Liver (tissue), 9 donors: ENCODE measurements around the gene MFSD6. TPM values are rescaled to one million over a fixed set of nuclear protein-coding genes. Genes with fewer than 3 reads are reported as not detected.

ENCODE experiments used
- DNase-seq: peaks from one replicate; pipeline ENCODE4 v3.0.0-alpha.2; 2017; ENCODE audit warnings: low spot score
- H3K27ac ChIP-seq, 2 donors: one replicate each; pipeline ENCODE4 v1.7.0; 2013; ENCODE audit warnings: inconsistent platforms in 2 of 2, low read length in 2 of 2, control low read depth in 1 of 2, low read depth in 1 of 2, mild to moderate bottlenecking in 1 of 2
- H3K27me3 ChIP-seq, 4 donors: one replicate each; pipeline versions ENCODE4 v1.6.1 to v1.7.0; 2013; ENCODE audit warnings: low read length in 3 of 4, inconsistent platforms in 1 of 4, mild to moderate bottlenecking in 1 of 4, moderate library complexity in 1 of 4; ENCODE audit not compliant: control insufficient read depth in 4 of 4, insufficient read depth in 4 of 4
- H3K36me3 ChIP-seq, 4 donors: one replicate each; pipeline versions ENCODE4 v1.6.1 to v1.7.0; 2013; ENCODE audit warnings: low read length in 3 of 4, mild to moderate bottlenecking in 3 of 4, low read depth in 1 of 4, moderate library complexity in 1 of 4; ENCODE audit not compliant: control insufficient read depth in 4 of 4, insufficient read depth in 3 of 4
- H3K4me1 ChIP-seq, 4 donors: one replicate each; pipeline versions ENCODE4 v1.6.1 to v1.7.0; 2013; ENCODE audit warnings: low read length in 3 of 4, mild to moderate bottlenecking in 3 of 4, moderate library complexity in 1 of 4; ENCODE audit not compliant: control insufficient read depth in 4 of 4, insufficient read depth in 4 of 4
- H3K4me3 ChIP-seq, 3 donors: one replicate each; pipeline versions ENCODE4 v1.6.1 to v1.7.0; 2013; ENCODE audit warnings: low read length in 3 of 3, control low read depth in 1 of 3, low read depth in 1 of 3, mild to moderate bottlenecking in 1 of 3
- H3K9ac ChIP-seq, 2 donors: one replicate each; pipeline ENCODE4 v1.7.0; 2013; ENCODE audit warnings: low read length in 2 of 2, mild to moderate bottlenecking in 2 of 2, moderate library complexity in 2 of 2, control low read depth in 1 of 2, low read depth in 1 of 2
- H3K9me3 ChIP-seq, 4 donors: one replicate each; pipeline versions ENCODE4 v1.6.1 to v1.7.0; 2013; ENCODE audit warnings: low read length in 3 of 4; ENCODE audit not compliant: control insufficient read depth in 4 of 4
- CTCF ChIP-seq: fragments of 150-350 bp; IDR thresholded peaks from 2 replicates; pipeline ENCODE4 v1.5.1; 2017; ENCODE audit warnings: improper control_type of control experiment, low read depth, low read length; ENCODE audit not compliant: missing input control
- EGR1 ChIP-seq, 2 donors: IDR thresholded peaks; 2 replicates each; pipeline ENCODE4 v1.6.1; 2016 to 2018; ENCODE audit warnings: antibody characterized with exemption in 2 of 2, low read depth in 2 of 2
- FOXA1 ChIP-seq: IDR thresholded peaks from 2 replicates; pipeline ENCODE4 v1.6.1; 2016; ENCODE audit warnings: antibody characterized with exemption
- FOXA2 ChIP-seq: IDR thresholded peaks from 2 replicates; pipeline ENCODE4 v1.6.1; 2016; ENCODE audit warnings: antibody characterized with exemption
- GABPA ChIP-seq, 2 donors: IDR thresholded peaks in 1 of 2; conservative IDR thresholded peaks in 1 of 2; 2 replicates each; pipeline ENCODE4 v1.6.1; 2016; ENCODE audit warnings: antibody characterized with exemption in 2 of 2, mild to moderate bottlenecking in 1 of 2, moderate library complexity in 1 of 2
- HNF4A ChIP-seq, 2 donors: conservative IDR thresholded peaks; 2 replicates each; pipeline ENCODE4 v1.6.1; 2016; ENCODE audit warnings: antibody characterized with exemption in 2 of 2, mild to moderate bottlenecking in 2 of 2
- HNF4G ChIP-seq: IDR thresholded peaks from 2 replicates; pipeline ENCODE4 v1.6.1; 2016; ENCODE audit warnings: antibody characterized with exemption
- JUND ChIP-seq, 2 donors: IDR thresholded peaks; 2 replicates each; pipeline ENCODE4 v1.6.1; 2016; ENCODE audit warnings: antibody characterized with exemption in 2 of 2
- NR2F2 ChIP-seq: IDR thresholded peaks from 2 replicates; pipeline ENCODE4 v1.6.1; 2016; ENCODE audit warnings: antibody characterized with exemption
- RAD21 ChIP-seq, 2 donors: IDR thresholded peaks; 2 replicates each; pipeline ENCODE4 v1.6.1; 2016; ENCODE audit warnings: antibody characterized with exemption in 2 of 2, mild to moderate bottlenecking in 2 of 2
- RXRA ChIP-seq, 2 donors: IDR thresholded peaks; 2 replicates each; pipeline ENCODE4 v1.6.1; 2017 to 2018; ENCODE audit warnings: antibody characterized with exemption in 2 of 2, mild to moderate bottlenecking in 1 of 2
- SP1 ChIP-seq: IDR thresholded peaks from 2 replicates; pipeline ENCODE4 v1.6.1; 2018; ENCODE audit warnings: antibody characterized with exemption, mild to moderate bottlenecking
- TAF1 ChIP-seq: conservative IDR thresholded peaks from 2 replicates; pipeline ENCODE4 v1.6.1; 2016; ENCODE audit warnings: antibody characterized with exemption, mild to moderate bottlenecking
- YY1 ChIP-seq: IDR thresholded peaks from 2 replicates; pipeline ENCODE4 v1.6.1; 2016; ENCODE audit warnings: antibody characterized with exemption, mild to moderate bottlenecking
- WGBS: extraction: QIAGEN DNeasy Blood & Tissue Kit; methylation state at CpG from one replicate; pipeline ENCODE4 v1.1.7; 2013; 5-methylcytosine and 5-hydroxymethylcytosine counted together
- polyA plus RNA-seq, 2 donors: library from polyadenylated mRNA; stranded (reverse) in 1 of 2; unstranded in 1 of 2; fragments of 200-250 nt in 1 of 2; fragments of >200 nt in 1 of 2; fragmentation: Nextera tagmentation in 1 of 2; extraction: Ambion mirVana in 1 of 2; gene quantifications; one replicate each; pipeline versions ENCODE4 v1.2.1 to v1.2.3, GENCODE V29; 2013 to 2015
- total RNA-seq, 2 donors: library from RNA; depleted of rRNA; stranded (reverse); fragments of >200 nt; gene quantifications; one replicate each; pipeline ENCODE4 v1.2.3, GENCODE V29; 2014
- TF ChIP-seq, protein P1 (sequence below): IDR thresholded peaks from 2 replicates; pipeline ENCODE4 v1.6.1; 2016; ENCODE audit warnings: antibody characterized with exemption
- TF ChIP-seq, protein P2 (sequence below): IDR thresholded peaks from 2 replicates; pipeline ENCODE4 v1.6.1; 2016; ENCODE audit warnings: antibody characterized with exemption, mild to moderate bottlenecking
- TF ChIP-seq, protein P3 (sequence below): IDR thresholded peaks from 2 replicates; pipeline ENCODE4 v1.6.1; 2016; ENCODE audit warnings: antibody characterized with exemption
- donor health status: healthy.
- donor health status: healthy.
- donor health status: healthy.
- donor health status: healthy.
- donor health status: healthy.

Gene MFSD6
- total and polyA plus RNA-seq, 4 donors, result 0.83 to 9.5 (median 2.4) TPM

DNA sequence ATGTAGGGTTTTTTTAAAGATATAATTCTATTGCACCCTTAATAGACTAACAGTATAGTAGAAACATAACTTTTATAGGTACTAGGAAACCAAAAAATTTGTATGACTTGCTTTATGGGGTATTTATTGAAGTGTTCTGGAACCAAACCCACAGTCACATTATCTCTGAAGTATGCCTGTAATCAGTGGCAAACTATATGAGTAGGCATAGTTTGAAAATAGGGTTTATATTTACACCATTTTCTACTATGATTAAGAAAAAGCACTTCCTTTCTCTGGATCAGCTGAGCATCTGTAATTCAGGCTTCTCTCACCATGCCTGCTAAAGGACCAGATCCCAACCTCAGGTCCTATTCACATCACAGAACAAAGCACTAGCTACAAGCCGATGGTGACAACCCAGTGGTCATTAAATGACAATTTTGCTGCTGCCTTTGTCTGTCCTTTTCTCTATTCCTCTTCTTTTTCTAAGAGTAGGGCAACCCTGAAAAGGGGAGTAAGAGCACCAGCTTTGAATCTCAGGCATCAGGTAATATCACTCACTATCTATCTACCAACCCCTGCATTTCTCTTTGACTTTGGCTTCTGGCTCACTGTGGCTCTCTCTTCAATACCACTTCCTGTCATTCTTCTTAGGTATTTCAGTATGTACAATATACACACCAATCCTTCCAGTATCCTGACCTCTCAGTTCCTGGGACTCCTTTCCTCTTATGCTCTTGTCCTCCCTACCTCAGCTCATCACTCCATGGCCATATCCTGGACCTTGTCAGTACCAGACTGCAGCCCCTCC, 112.0 kb downstream of the MFSD6 start:
- WGBS, result 93% methylated on average over 1 of the region's 1 CpG
- H3K4me3 ChIP-seq, result no peak overlapping the region
- H3K27ac ChIP-seq, result no peak overlapping the region
- no peaks in the 10 kb centered on the region for H3K27me3 ChIP-seq
- TF ChIP-seq, protein P1, sequence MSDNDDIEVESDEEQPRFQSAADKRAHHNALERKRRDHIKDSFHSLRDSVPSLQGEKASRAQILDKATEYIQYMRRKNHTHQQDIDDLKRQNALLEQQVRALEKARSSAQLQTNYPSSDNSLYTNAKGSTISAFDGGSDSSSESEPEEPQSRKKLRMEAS, result no peak
- no peak for TF ChIP-seq NR2F2
- TF ChIP-seq FOXA1, result no peak
- no peak for TF ChIP-seq CTCF
- TF ChIP-seq SP1, result no peak
- TF ChIP-seq HNF4G, result no peak
- TF ChIP-seq, protein P2, sequence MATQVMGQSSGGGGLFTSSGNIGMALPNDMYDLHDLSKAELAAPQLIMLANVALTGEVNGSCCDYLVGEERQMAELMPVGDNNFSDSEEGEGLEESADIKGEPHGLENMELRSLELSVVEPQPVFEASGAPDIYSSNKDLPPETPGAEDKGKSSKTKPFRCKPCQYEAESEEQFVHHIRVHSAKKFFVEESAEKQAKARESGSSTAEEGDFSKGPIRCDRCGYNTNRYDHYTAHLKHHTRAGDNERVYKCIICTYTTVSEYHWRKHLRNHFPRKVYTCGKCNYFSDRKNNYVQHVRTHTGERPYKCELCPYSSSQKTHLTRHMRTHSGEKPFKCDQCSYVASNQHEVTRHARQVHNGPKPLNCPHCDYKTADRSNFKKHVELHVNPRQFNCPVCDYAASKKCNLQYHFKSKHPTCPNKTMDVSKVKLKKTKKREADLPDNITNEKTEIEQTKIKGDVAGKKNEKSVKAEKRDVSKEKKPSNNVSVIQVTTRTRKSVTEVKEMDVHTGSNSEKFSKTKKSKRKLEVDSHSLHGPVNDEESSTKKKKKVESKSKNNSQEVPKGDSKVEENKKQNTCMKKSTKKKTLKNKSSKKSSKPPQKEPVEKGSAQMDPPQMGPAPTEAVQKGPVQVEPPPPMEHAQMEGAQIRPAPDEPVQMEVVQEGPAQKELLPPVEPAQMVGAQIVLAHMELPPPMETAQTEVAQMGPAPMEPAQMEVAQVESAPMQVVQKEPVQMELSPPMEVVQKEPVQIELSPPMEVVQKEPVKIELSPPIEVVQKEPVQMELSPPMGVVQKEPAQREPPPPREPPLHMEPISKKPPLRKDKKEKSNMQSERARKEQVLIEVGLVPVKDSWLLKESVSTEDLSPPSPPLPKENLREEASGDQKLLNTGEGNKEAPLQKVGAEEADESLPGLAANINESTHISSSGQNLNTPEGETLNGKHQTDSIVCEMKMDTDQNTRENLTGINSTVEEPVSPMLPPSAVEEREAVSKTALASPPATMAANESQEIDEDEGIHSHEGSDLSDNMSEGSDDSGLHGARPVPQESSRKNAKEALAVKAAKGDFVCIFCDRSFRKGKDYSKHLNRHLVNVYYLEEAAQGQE, result no peak
- TF ChIP-seq, protein P3, sequence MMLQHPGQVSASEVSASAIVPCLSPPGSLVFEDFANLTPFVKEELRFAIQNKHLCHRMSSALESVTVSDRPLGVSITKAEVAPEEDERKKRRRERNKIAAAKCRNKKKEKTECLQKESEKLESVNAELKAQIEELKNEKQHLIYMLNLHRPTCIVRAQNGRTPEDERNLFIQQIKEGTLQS, result no peak
- no peak for TF ChIP-seq FOXA2
- no peak for TF ChIP-seq EGR1 (IDR thresholded peaks at IDR 0.05; ENCODE audit: low read depth in 2 of 2)
- TF ChIP-seq TAF1, result no peak
- TF ChIP-seq RAD21 (IDR thresholded peaks at IDR 0.05), result no peak
- no peak for TF ChIP-seq RXRA (IDR thresholded peaks at IDR 0.05)
- no peak for TF ChIP-seq GABPA (IDR thresholded peaks at IDR 0.05 in 1 of 2, conservative IDR thresholded peaks at IDR 0.05 in 1 of 2)
- TF ChIP-seq JUND (IDR thresholded peaks at IDR 0.05), result no peak
- TF ChIP-seq HNF4A (conservative IDR thresholded peaks at IDR 0.05), result no peak
- DNase-seq, result no peak
- no peaks in the 10 kb centered on the region for H3K9me3 ChIP-seq
- no peak overlapping the region for H3K9ac ChIP-seq
- no peaks in the 10 kb centered on the region for H3K4me1 ChIP-seq
- H3K36me3 ChIP-seq, result no peaks in the 10 kb centered on the region

DNA sequence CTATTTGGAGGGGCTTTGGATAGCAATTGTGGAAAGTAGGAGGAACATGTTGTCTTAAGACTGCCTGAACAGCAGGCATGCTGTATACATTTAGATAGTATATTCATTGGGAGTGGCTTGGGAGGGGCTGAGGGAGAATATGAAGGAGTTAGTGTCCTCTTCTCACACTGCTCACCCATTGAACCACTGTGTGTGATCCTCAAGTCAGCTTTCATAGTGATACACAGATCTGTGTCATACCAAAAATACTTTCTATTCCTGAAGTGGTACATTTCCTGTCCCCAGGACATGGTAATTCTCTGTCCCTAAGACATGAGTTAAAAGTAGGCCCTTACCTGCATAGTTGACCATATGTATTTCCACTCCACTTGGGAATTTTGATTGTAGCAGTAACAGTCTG, 116.8 kb downstream of the MFSD6 start:
- Histone ChIP-seq H3K27ac (no peak overlapping the region), H3K4me1 (no peaks in the 10 kb centered on the region)

More for the DNA sequence above, 116.8 kb downstream of the MFSD6 start:
- TF ChIP-seq FOXA2 (no peak), HNF4A (conservative IDR thresholded peaks at IDR 0.05) (no peak), FOXA1 (no peak), YY1 (no peak), GABPA (IDR thresholded peaks at IDR 0.05 in 1 of 2, conservative IDR thresholded peaks at IDR 0.05 in 1 of 2) (no peak), SP1 (no peak), RXRA (IDR thresholded peaks at IDR 0.05) (no peak)
- TF ChIP-seq, protein P2, result no peak
- TF ChIP-seq, protein P1, result no peak
- H3K9me3 ChIP-seq, result no peaks in the 10 kb centered on the region
- H3K4me3 ChIP-seq, result no peak overlapping the region
- no peaks in the 10 kb centered on the region for H3K27me3 ChIP-seq
- H3K9ac ChIP-seq, result no peak overlapping the region
- no peaks in the 10 kb centered on the region for H3K36me3 ChIP-seq
- no peak for DNase-seq
